Right ventricle myocardium inferior (tissue), 1 donor: ENCODE data around the gene GREB1L. TPM values are rescaled to one million over a fixed set of nuclear protein-coding genes. Genes with fewer than 3 reads are reported as not detected.

Source experiments
- ATAC-seq: fragments of 200-7000 bp; cut with Tn5 transposase; one replicate; pipeline ENCODE4 v1.9.1; 2020; ENCODE audit warnings: mild to moderate bottlenecking, moderate library complexity
- DNase-seq: peaks from one replicate; pipeline ENCODE4 v3.0.0; 2021; ENCODE audit errors: missing footprints
- intact Hi-C: fragments of 100-400 bp; cut with DNase I; formaldehyde crosslinking; loops from one replicate; pipeline ENCODE4 v1.11.0; 2022
- total RNA-seq: library from RNA; stranded (reverse); fragmentation: NEBNext Ultra II Directional; extraction: Animal tissue kit (Norgen Biotek cat#: 25700); gene quantifications from one replicate; pipeline ENCODE4 v1.2.1, GENCODE V29; 2021
- donor health status: DM: no; HTN: yes; CAD: no; lungs with severe emphysema.

GREB1L gene
- total RNA-seq, 1 donor from 2014 or later, result 6.4 TPM

DNA sequence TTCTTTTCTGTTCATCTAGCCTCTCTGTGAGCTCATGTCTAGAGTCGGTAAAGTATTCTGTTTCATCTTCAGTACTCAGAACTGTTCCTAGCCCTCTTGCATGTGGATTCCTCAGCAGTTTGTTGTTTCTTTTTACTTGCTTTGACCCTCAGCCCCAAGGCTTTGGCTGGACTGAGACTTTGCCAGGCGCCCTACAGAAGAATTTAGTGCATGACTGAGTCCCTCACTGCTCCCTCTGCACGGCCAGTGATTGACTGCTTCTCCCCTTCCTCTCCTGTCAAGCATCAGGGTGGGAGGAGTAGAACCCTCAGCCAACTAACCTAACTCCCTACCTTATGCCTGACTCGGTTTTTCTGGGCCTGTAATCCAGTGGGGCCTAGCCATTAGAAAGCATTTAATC lies 248.7 kb downstream of the GREB1L start:
- DNase-seq, result no peak
- ATAC-seq, result no peak
- intact Hi-C loops, result no loop called here

- intact Hi-C loops, result no loop called here
- DNase-seq (no peak), ATAC-seq (no peak)
These were observed 254.3 kb downstream of the GREB1L start for GRCh38 chr18:21496277-21496835.

DNA sequence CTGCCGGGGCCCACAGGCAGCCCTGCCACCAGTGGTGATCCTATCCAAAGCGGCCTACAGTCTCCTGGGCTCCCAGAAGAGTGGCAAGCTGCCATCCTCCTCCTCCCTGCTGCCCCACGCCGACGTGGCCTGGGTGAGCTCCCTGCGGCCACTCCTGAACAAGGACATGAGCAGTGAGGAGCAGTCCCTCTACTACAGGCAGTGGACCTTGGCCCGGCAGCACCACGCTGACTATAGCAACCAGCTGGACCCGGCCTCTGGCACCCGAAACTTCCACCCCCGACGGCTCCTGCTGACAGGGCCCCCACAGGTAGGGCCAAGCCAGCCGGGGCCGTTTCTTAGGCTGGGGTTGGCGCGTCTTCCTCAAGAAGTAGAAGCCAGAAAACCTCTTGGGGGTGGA lies 258.0 kb downstream of the GREB1L start:
- no peak for ATAC-seq
- DNase-seq, result no peak
- intact Hi-C loops, result no loop called here

GRCh38 chr18:21502661-21503060 lies 260.6 kb downstream of the GREB1L start:
- intact Hi-C loops, result no loop called here
- no peak for DNase-seq
- no peak for ATAC-seq

DNA sequence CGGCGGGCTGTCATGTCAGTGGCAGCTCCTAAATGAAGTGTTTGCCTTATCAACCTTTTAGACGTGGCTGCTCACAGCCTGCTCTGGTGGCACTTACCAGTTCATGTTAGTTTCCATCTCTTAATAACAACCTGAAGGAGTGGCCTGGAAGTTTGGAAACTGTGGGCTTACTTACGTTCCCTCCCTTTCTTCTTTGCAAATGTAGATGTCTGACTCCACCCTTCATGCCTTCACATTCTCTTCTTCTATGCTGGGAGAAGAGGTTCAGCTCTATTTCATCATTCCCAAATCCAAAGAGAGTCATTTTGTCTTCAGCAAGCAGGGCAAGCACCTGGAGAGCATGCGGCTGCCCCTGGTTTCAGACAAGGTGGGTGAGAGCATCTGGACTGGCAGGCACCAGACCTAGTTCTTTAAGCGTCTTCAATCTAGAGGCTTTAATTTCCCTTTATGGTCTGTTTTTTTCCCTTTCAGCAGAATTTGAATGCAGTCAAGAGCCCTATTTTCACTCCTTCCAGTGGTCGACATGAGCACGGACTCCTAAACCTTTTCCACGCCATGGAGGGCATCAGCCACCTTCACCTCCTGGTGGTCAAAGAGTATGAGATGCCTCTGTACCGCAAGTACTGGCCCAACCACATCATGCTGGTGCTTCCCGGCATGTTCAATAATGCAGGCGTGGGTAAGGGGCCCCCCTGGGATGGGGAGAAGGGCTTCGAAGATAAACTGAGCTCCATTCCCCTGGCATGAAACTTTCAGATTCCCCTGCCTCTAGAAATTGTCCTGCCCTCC lies 266.1 kb downstream of the GREB1L start:
- no peak for ATAC-seq
- intact Hi-C loops, result no loop called here

DNA sequence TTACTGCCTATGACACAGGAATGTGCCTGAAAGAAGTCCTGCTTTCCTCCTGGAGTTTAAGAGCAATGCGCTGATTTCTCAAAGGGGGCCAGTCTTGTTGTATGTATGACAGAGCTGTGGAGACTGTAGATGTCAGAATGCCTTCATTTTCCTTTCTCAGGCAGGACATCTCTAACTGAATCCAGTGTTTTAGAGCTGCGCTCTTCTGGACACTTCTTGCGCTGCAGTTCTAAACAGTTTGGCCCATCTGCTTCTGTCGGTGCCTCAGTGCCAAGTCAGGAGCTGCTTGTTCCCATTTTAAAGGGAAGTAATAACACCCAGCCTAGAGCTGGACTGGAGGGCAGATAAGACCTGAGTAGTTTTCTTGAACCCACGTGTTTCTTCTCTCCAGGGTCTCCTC lies 267.0 kb downstream of the GREB1L start:
- intact Hi-C loops, result no loop called here
- ATAC-seq (no peak), DNase-seq (no peak)

More for the DNA sequence above, 266.1 kb downstream of the GREB1L start:
- no peak for DNase-seq

GRCh38 chr18:21513292-21513691 lies 271.3 kb downstream of the GREB1L start:
- intact Hi-C loops, result no loop called here
- no peak for DNase-seq
- no peak for ATAC-seq

GRCh38 chr18:21513741-21514140 lies 271.7 kb downstream of the GREB1L start:
- DNase-seq (no peak), ATAC-seq (no peak)
- intact Hi-C loops, result no loop called here

GRCh38 chr18:21522530-21522929 lies 280.5 kb downstream of the GREB1L start:
- ATAC-seq, result no peak
- intact Hi-C loops, result no loop called here
- no peak for DNase-seq

GRCh38 chr18:21525916-21526315 lies 283.9 kb downstream of the GREB1L start:
- intact Hi-C loops, result no loop called here
- DNase-seq (no peak), ATAC-seq (no peak)

GRCh38 chr18:21526463-21526862 lies 284.4 kb downstream of the GREB1L start:
- ATAC-seq (peak; percentile 57), DNase-seq (no peak)
- intact Hi-C loops, result no loop called here

DNA sequence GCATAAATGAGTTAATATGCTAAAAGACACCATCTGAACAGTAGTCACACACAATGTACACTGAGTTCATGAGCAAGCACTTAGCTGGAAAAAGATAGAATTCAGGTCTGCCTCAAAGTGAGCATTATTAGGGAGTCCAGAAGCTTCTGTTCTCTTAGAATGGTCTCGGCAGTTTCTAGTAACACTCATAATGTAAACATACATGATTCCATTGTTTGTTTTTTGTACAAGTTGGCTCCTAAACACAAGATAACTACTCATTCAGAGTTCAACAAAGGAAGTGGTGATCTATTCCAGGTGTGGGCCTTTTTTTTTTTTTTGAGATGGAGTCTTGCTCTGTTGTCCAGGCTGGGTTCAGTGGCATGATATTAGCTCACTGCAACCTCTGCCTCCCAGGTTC lies 292.3 kb downstream of the GREB1L start:
- intact Hi-C loops, result no loop called here
- DNase-seq, result no peak
- no peak for ATAC-seq

DNA sequence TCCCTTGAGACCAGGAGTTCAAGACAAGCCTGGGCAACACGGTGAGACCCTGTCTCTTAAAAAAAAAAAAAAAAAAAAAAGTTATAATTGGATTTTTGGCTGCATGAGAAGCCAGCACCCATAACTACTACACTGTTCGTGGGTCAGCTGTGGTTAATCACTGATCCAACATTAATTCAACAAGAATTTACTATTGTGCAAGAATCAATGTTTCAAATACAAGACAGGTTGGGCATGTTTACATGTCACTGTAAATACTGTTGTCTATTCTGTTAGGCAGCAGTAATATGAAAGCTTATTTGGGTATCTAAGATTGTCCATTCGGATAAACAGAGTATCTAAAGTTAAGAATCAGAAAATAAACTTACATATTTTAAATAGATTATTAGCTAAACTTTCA lies 296.2 kb downstream of the GREB1L start:
- no peak for DNase-seq
- intact Hi-C loops, result no loop called here
- no peak for ATAC-seq

DNA sequence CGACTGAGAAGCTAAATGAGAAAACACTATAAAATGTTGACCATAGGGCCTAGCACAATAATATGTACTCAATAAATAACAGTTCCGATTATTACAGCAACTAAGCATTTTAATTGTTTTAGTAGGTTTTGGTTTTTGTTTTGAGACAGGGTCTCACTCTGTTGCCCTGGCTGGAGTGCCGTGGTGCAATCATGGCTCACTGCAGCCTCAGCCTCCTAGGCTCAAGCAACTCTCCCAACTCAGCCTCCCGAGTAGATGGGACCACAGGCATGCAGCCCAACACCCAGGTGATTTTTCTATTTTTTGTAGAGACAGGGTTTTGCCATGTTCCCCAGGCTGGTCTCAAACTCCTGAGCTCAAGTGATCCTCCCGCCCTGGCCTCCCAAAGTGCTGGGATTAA lies 304.4 kb downstream of the GREB1L start:
- ATAC-seq, result no peak
- intact Hi-C loops, result no loop called here

GRCh38 chr18:21548647-21549046 lies 306.6 kb downstream of the GREB1L start:
- intact Hi-C loops, result no loop called here
- no peak for DNase-seq
- no peak for ATAC-seq

More for the DNA sequence above, 304.4 kb downstream of the GREB1L start:
- no peak for DNase-seq

- no peak for DNase-seq
These were observed 308.5 kb downstream of the GREB1L start for GRCh38 chr18:21550510-21550970.

DNA sequence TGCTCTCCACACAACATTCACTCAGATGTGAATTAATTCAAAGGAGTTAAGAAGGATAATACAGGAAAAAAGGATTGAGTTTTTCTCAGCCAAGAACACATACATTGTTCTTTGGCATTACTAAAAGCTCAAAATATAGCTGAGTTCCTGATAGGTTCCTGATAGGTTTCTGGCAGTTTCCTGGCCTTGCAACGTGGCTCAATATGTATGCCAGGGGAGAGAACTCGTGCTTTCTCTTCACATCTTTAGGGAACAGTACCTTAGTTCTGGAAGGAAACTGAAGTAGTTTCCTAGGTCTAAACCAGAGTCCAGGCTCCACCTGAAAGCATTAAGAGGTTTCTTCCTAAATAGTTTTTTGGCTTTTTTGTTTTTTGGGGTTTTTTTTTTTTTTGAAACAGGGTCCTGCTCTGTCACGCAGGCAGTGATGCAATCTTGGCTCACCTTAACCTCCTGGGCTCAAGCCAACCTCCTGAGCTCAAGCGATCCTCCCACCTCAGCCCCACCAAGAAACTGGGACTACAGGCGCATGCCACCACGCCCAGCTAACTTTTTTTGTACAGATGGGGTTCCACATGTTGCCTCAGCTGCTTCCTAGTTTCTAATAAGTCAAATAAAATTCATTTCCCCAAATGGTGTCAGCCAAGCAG lies 315.7 kb downstream of the GREB1L start:
- ATAC-seq (no peak), DNase-seq (no peak)
- intact Hi-C loops, result no loop called here

More at GRCh38 chr18:21550510-21550970, 308.5 kb downstream of the GREB1L start:
- intact Hi-C loops, result no loop called here
- no peak for ATAC-seq

- ATAC-seq (no peak), DNase-seq (no peak)
- intact Hi-C loops, result no loop called here
These were observed 317.2 kb downstream of the GREB1L start for GRCh38 chr18:21559195-21559594.

DNA sequence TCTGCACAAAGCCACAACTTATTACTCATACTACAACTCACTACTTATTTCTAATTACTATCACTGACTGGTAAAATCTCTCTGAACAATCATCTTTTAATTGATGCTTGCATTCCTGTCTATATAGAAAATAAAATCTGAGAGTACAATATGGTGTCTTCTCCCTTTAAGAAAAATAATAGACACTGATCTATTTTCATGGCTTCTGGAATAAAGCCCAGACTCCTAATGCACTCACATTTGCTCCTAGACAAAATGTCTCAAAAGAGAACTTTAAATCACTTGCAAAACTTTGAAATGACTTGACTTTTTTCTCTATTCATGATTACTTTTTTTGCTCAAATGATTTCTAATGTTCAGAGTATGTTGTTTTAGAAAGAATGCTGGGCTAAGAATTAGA lies 329.7 kb downstream of the GREB1L start:
- DNase-seq, result no peak
- no peak for ATAC-seq
- intact Hi-C loops, result no loop called here
